Stimulated activated CD8-positive, alpha-beta memory T cell treated with anti-CD3 and anti-CD28 coated beads, Interleukin-12 subunit alpha, Interleukin-12 subunit beta, amount 100 ng/mL, for 24 hours (primary cell): ENCODE results near the gene FAM184B.

Experiments used
- DNase-seq: peaks from one replicate; pipeline ENCODE4 v3.0.0-alpha.2; 2020; ENCODE audit errors: extremely low read depth

The FAM184B gene

DNA sequence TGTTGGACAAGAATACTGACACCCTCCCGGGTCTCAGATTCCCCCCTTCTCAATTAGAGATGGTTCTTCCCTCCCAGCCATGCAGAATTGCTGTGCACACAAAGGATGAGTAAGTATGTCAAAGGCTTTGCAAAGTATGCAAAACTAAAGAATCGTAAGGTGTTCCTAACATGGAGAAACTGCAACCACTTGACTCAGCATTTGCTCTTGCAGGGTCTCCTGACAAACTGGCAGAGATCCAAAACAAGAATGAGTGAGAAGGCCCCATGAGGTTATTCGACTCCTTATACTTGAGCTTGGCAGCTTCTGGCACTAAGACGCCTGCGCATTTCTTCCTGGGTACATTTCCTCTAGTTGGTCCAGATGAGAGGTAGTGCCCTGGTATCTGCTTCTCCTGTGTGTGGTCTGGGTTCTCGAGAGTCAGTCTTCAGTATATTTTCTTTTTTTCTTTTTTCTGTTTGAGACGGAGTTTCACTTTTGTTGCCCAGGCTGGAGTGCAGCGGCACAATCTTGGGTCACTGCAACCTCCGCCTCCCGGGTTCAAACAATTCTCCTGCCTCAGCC lies 8.2 kb downstream of the FAM184B start:
- no peak for DNase-seq

GRCh38 chr4:17771284-17771908 lies 10.0 kb downstream of the FAM184B start:
- no peak for DNase-seq

GRCh38 chr4:17770845-17771244 lies 10.6 kb downstream of the FAM184B start:
- no peak for DNase-seq

DNA sequence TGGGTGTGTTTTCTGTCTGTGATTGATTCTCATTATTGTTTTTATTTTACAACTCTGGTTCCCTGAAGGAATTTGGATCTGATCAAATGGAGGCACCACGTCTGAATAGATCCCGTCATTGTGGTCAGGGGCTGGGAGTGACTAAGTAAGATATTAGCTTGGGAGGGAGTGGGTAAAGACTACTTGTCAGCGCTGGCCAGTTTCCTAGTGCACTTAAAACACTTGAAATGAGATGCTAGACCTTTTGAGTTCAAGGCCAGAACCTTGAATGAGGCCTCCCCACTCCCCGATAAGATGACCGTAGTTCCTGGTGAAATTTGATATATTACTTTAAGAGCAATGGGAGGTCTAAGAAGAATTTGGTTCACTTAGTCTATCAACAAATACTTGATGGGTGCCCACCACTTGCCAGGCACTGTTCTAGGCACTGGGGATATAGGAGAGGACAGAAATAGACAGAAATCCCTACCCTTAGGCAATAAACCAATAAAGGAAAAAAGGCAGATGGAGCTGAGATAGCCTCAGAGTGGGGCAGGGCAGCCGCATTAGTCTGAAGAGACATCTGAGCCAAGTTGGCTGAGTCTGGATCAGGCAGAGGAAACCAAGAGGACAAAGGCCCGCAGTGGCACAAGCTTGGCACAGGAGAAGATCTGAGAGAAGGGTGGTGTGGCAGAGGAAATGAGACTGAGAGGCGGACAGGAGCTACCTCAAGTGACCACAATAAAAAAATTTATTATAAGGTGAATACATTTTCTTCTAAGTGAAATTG lies 11.8 kb downstream of the FAM184B start:
- DNase-seq, result no peak

DNA sequence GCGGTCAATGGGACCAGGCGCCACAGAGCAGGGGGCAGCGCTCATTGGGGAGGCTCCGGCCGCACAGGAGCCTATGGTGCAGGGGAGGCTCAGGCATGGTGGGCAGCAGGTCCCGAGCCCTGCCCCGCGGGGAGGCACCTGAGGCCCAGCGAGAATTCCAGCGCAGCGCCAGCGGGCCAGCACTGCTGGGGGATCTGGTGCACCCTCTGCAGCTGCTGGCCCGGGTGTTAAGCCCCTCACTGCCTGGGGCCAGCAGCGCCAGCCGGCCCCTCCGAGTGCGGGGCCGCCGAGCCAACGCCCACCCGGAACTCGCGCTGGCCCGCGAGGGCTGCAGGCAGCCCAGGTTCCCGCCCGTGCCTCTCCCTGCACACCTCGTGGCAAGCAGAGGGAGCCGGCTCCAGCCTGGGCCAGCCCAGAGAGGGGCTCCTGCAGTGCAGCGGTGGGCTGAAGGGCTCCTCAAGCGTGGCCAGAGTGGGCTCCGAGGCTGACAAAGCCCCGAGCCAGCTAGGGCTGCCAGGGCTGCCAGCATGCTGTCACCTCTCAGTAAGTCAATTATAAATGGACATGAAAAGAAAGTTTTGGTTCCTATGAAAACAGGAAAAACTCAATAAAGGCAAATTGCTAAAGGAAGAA lies 14.5 kb downstream of the FAM184B start:
- no peak for DNase-seq

DNA sequence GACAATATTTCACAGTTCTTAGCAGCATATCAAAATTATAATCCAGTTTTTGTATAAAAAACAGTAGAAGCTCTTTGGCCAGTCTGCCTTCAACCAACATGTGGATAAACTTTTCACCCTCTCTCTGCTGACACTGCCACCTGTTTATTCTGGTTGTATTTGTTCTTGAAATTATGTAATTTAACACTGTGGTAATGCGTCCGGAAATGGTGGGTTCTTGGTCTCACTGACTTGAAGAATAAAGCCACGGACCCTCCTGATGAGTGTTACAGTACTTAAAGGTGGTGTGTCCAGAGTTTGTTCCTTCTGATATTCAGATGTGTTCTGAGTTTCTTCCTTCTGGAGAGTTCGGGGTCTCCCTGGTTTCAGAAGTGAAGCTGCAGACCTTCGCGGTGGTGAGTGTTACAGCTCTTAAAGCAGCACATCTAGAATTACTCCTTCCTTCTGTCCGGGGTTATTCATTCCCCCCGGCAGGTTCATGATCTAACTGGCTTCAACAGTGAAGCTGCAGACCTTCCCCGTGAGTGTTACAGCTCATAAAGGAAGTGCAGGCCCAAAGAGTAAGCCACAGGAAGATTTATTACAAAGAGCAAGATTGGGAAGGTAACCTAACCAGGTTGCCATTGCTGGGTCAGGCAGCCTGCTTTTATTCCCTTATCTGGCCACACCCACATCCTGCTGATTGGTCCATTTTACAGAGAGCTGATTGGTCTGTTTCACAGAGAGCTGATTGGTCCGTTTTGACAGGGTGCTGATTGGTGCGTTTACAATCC lies 15.7 kb downstream of the FAM184B start:
- no peak for DNase-seq

DNA sequence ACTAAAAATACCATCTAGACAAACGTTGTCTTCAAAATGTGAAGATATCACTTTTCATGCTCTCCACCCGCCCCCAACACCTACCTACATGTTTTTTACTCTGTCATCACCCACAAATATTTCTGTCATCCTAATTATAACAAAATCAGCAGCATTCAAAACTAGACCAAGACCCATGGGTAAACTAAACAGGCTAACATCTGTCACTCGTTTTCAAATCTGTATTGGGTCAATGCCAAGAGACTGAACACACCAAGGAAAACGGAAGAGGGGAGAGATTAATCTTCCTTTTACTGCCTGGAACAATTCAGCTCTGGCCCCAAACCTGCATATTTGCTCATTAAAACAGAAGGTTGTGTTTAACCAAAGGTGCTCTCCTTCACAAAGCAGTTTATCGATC lies 17.5 kb downstream of the FAM184B start:
- DNase-seq, result no peak

DNA sequence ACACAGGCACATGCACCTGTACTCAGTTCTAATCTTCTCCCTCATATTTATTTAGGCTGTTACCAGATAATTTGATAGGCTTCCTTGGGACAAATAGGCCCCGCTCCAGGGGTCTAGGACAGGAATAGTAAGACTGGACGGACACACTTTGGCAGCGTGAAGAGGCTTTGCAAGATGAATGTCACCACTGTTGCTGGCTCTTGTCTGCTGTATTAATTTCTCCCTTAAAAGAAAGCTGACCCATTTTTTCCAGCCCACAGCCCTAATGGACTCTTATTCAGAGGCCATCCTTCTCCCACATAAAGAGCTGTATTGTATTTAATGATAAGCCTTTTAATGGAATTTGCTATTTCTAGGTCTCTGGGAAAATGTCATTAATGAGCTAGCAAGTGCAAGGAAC lies 18.0 kb downstream of the FAM184B start:
- DNase-seq, result no peak

DNA sequence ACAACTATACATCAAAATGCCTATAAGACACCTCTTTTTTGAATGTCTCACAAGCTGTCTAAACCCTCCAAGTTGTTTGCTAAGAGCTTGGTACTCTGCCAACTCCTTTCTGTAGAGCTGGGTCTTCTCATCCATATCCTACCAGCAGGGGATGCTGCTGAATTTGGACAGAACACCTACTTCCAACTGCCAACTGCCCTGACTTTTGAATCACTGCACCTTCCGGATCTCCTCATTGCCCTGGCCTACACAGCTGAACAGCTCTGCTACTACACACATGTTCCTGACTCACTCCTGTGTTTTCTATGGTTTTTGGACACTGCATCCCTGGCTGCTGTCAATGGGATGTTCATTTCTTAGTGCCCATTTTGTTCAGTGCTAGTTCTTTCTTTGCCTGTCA lies 18.7 kb downstream of the FAM184B start:
- no peak for DNase-seq

- no peak for DNase-seq
Measured at GRCh38 chr4:17761062-17761461, 20.4 kb downstream of the FAM184B start.

- DNase-seq, result no peak
Measured at GRCh38 chr4:17760626-17761025, 20.8 kb downstream of the FAM184B start.

DNA sequence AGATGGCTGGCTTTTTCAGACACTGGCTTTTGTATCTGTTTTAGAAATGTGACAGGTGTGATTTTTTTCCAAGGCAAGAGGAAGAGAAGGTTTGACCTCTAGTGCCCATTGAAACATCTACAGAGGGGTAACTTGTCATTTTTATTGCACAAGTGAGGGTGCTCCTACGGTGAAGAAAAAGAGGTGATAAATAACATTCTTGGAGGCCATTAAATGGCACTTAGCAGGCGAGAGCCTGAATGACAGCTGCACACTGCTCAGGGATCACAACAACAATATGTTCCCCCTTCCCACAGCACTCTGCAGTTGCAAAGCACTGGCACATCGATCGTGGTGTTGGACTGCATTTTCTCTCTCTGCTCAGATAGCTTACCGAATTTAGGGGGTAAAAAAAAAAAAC lies 22.9 kb downstream of the FAM184B start:
- DNase-seq, result no peak

- DNase-seq, result no peak
Measured at GRCh38 chr4:17757621-17758020, 23.8 kb downstream of the FAM184B start.

GRCh38 chr4:17753646-17754045 lies 27.8 kb downstream of the FAM184B start:
- DNase-seq, result no peak

DNA sequence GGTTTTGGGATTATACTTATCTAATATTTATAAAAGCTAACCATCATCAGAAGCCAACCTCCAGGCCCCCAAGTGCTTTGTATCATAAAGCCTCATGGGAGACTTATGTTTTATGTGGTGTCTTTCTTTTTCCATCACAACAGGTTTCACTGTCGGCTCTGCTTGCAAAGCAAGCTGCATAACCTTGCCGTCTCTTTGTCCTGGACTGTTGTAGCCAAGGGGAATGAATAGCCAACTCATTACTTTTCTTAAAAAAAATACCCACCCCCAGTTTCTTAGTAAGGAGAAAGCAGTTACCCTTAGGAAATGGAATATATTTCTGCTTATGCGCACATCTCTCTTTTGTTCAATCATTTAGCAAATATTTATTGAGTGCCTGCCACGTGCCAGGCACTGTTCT lies 40.7 kb downstream of the FAM184B start:
- no peak for DNase-seq

DNA sequence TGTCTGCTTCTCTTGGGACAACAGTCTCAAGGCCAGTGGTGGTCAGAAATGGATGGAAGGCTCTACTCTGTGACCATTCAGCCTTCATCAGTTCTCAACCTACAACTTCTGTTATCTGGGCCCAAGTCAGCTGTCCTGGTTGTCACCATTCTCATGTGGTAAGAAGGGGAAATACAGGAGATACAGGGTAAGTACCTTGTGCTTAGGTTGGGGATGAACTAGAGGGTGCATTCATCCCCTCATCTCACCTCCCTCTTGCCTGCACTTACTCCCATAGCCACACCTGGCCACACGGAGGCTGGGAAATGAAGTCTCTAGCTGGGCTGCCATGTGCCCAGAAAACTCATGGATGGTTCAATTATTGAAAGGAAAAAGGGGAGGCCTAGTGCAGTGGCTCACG lies 44.9 kb downstream of the FAM184B start:
- DNase-seq, result no peak

DNA sequence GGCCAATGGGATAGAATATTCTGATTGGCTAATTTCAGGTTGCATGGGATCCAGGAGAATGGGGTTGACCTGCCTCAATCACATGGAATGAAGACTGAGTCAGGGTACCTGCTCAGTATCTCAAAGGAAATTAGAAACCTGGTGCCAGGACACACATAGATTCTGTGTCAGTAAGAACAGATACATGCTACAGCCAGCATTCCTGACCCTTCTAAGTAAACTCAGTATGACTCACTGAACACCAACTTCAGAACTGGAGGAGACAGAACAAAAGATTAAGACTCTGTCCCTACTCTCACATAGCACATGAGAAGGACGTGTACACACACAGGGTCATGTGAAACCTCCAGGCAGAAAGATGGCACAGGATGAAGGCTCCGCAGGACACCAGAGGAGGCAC lies 54.5 kb downstream of the FAM184B start:
- DNase-seq, result no peak

DNA sequence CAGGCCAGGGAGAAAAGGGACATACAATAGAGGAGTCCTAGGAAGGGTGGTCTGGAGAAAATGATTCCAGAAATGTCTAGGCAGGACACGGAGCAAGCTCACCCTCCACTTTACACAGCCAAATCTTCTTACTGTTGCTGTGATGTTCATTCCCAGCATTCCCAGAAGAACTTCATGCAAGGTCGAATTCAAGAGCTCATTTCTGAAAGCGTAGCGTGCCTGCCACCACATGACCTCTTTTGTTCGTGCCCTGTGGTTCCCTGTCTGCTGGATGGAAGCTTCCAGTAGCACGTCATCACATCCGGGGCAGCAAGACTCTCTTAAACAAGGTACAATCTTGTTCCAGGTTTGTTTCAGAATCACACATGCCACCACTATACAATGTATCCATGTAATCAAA lies 57.8 kb downstream of the FAM184B start:
- DNase-seq, result no peak

- DNase-seq, result no peak
Measured at GRCh38 chr4:17722356-17722700, 59.1 kb downstream of the FAM184B start.

GRCh38 chr4:17721496-17722355 lies 59.7 kb downstream of the FAM184B start:
- DNase-seq, result no peak

DNA sequence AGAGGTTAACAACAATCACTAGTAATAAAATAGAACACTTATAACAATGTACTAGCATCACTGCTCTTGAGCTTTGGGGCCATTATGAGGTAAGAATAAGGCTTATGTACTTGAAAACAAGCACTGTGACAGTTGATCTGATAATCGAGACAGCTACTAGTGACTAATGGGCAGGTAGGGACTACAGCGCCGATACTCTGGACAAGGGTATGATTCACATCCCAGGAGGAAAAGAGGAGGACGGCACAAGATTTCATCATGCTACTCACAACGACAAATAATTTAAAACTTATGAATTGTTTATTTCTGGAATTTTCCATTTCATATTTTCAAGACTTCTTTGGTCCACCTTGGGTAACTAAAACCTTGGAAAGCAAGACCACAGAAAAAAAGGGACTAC lies 62.3 kb downstream of the FAM184B start:
- DNase-seq, result no peak
